ENCODE data around the gene UVSSA.

The UVSSA gene

GRCh38 chr4:1346781-1347409 lies at the start of gene UVSSA:
TSS of gene UVSSA (plus strand) at chr4:1347208. CDS start at chr4:1348092, 884 bp downstream.
- peak; percentile 99 for DNase-seq

GRCh38 chr4:1297456-1298325 lies 49.3 kb upstream of the UVSSA start:
- DNase-seq: no peak

GRCh38 chr4:1298461-1298860 lies 48.5 kb upstream of the UVSSA start:
- DNase-seq: no peak

GRCh38 chr4:1299301-1299860 lies 47.6 kb upstream of the UVSSA start:
- no peak for DNase-seq

- DNase-seq: peak; percentile 61
These were observed 46.2 kb upstream of the UVSSA start for GRCh38 chr4:1300466-1301455.

- DNase-seq: no peak
These were observed 44.8 kb upstream of the UVSSA start for GRCh38 chr4:1302159-1302558.

- DNase-seq: no peak
These were observed 41.7 kb upstream of the UVSSA start for GRCh38 chr4:1305261-1305711.

- DNase-seq: no peak
These were observed 41.1 kb upstream of the UVSSA start for GRCh38 chr4:1305781-1306455.

- DNase-seq: no peak
These were observed 38.9 kb upstream of the UVSSA start for GRCh38 chr4:1307951-1308735.

- DNase-seq: peak; percentile 93
These were observed 37.6 kb upstream of the UVSSA start for GRCh38 chr4:1309261-1310010.

GRCh38 chr4:1310031-1310795 lies 36.8 kb upstream of the UVSSA start:
- DNase-seq: no peak

GRCh38 chr4:1310796-1311631 lies 36.0 kb upstream of the UVSSA start:
- DNase-seq: no peak

- DNase-seq: no peak
These were observed 34.0 kb upstream of the UVSSA start for GRCh38 chr4:1312821-1313640.

- DNase-seq: no peak
These were observed 31.7 kb upstream of the UVSSA start for GRCh38 chr4:1315306-1315705.

- no peak for DNase-seq
These were observed 31.0 kb upstream of the UVSSA start for GRCh38 chr4:1315836-1316536.

- no peak for DNase-seq
These were observed 30.4 kb upstream of the UVSSA start for GRCh38 chr4:1316537-1317168.

Measured in kidney glomerular epithelial cell (primary cell).